Iris pigment epithelial cell (primary cell): Measurements from ENCODE around the gene SRRM1.
"Not testable (repeated sequence)": the region's sequence is repeated elsewhere in the genome, so short reads cannot be mapped to it uniquely, and the experiment has no call there.

Experiments used
- DNase-seq: peaks from one replicate; pipeline ENCODE4 v3.0.0-alpha.2; 2011; ENCODE audit warnings: low read depth

The SRRM1 gene

DNA sequence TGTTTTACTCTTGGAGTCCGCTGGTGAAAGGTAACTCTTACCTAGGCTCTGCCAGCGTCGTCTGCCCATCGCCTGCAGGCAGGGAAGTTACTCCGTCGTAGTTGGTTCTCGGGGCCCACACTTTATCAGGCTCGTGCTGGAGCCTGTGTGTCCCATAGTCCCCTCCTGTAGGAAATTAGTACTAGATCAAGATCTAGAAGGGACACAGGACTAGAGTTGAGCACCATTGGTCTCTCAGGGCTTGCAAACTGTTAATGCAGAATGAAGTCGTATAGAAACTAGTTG, 940 bp downstream of the SRRM1 start:
- DNase-seq = no peak

DNA sequence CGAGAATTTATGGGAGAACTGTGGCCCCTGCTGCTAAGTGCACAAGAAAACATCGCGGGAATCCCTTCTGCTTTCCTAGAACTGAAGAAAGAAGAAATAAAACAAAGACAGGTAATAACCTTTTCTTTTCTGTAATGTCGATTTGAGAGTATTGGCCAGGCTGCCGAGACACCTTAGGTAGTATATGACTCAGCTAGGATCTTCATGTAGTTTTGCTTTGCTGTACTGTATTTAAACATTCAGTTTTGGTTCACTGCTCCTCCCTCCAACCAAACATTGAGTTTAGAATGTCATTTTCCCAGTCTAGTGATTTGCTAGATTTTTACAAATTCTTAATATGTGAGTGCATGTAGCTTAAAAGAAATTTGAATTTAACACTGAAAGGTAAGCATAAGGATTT, 5.8 kb downstream of the SRRM1 start:
- DNase-seq = no peak

DNA sequence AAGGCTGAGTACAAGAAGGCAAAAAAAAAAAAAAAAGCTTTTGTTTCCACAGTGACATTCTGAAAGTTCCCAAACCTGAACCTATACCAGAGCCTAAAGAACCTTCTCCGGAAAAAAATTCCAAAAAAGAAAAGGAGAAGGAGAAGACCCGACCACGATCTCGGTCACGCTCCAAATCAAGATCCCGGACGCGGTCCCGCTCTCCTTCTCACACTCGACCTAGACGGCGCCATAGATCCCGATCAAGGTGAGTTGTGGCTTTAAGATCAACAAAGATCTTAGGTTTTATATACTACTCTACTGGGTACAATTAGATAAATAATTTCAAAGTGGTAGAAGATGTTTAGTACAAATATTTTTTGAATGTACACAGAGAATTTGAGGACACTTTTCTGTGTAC, 9.3 kb downstream of the SRRM1 start:
- DNase-seq = no peak

DNA sequence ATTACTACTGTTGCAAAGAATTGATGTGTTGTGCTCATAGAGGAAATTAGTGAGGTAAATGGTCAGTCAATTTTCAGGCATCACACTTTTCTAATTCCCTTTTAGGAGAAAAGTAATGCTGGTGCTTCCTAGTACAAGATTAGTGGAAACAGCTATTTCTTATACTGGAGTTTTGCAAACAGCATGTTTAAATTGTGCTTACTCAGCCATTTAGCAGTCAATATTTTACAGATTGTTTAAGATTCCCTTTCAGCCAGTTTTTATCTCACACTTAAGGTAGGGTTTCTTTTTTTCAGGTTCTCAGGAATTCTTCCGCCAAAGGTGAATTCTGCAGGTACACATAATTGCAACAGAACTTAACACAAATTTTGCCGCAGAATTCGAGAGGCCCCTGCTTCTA, 10.9 kb downstream of the SRRM1 start:
- no peak for DNase-seq

DNA sequence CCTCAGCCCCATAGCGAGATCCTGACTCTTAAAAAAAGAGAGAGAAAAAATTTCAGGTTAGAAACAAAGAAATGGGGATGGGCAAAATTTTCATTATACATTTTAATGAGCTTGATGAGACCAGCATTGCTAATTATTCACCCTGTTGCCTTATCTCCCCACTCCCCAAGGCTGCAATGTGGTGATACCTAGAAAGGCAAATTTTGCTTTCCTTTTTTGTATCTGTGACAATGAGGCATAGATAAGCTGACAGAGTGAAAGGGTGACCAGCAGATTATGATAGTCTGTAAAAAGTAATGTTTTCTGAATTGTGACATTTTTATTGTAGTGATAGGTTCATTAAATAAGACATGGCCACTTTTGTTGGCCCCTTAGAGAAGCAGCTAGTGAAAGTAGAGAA, 12.9 kb downstream of the SRRM1 start:
- no peak for DNase-seq

DNA sequence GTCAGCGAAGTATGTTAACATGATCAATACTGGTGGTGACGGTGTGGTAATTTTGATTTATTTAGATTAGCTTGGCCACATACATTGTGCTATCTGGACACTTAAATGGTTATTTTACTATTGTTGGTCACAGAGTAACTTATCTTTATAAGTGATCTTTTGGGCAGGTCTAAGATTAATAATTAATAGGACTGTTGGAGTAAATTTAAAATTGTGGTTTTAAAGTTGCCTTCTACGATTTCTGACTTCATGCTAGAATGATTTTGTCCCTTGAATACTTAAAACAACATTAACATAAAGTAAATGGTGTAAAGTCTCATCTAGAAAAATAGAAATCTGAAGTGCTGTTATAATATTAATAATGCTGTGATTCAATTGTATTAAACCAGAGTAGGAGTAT, 14.7 kb downstream of the SRRM1 start:
- no peak for DNase-seq

DNA sequence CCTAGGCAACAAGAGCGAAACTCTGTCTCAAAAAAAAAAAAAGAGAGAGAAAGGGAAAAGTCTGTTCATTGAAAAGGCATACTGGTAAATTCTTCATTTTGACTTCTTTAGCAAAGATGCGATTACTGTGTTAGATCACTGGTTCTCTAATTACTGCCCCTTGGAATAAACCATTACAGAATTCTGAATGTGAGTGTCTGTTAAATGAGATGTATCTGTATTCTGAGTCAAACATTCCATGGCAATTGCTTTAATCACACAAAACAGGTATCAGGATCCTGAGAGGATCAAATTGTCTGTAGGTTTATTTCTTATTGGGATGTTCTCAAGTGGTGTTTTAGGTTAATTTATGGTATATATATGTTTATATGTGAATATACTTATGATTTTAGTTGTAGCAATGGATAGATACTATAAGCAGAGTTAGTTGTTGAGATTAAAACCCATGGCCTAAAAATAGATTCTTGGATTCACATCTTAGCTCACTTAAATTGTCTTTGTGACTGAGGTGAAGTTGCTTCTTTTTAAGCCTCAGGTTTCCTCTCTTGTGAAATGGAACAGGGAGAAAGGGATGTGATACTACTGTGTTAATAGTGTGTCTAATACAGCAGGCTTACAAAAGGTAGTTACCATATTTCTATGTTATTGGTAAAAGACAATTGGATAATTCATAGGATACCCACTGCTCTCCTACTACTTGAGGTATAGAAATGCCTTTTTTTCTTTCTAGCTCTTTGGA, 16.2 kb downstream of the SRRM1 start:
- DNase-seq = no peak

DNA sequence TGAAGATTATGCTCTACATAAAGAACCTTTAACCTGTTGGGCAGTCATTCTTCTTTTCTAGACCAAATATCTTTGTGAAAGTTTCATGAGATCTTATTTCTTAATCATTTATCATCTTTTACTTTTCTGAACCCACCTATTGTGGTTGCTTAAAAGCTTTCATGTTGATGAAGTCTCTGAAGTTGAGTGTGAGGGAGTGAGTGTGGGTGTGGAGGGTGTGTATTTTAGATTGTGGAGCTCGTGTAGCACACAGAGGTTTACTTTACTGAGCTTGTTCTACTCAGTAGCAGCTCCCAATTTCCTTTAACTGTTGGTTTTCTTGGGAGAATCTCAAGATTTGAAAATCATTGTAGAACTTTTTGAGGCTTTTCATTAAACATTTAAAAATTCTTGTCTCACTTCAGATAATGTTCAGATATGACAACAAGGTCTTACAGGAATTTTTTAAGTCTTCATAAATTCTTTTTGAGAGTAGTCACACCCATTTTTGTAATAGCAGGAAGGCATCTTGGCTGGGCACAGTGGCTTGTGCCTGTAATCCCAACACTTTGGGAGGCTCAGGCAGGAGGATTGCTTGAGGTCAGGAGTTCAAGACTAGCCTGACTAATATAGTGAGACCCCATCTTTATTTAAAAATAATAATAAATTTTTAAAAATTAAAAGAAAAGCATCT, 17.0 kb downstream of the SRRM1 start:
- DNase-seq = peak; percentile 34

DNA sequence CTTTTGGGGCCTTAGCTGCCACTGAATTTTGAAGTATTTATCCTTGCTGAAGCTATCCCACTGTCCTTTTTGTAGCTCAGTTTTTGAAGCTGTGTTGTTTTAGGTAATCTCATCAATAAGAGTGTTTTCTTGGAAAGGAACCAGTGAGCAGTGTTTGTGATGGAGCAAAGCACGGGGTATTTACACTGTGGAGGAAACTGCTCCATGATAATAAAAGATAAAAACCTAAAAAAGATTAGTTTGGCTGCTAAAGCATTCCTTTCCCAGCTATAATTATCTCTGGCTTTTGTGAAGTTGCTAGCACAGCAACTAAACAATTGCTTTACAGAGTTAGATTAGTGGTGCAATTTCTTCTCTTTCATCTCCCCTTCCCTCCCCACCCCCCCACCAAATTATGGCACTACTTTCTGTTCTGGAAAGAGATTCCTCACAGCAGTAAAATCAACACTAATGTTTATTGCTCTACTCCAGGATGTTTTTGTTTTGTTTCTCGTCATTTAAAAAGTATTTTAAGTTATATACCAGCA, 21.5 kb downstream of the SRRM1 start:
- DNase-seq = no peak

DNA sequence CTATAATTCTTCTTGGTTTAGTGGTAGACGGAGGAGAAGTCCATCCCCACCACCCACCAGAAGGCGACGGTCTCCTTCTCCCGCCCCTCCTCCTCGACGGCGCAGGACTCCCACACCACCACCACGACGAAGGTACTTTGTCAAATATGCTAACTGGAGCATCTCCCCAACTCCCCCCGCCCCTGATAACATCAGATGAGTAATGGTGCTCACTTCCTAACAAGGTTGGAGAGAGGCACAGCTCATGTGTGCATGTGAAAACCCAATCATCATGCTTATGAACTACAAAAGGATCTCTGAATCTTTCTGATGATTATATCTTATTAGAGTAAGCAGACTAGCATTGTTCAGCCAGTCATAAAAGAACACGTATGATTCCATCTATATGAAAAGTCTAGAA, 23.7 kb downstream of the SRRM1 start:
- no peak for DNase-seq

DNA sequence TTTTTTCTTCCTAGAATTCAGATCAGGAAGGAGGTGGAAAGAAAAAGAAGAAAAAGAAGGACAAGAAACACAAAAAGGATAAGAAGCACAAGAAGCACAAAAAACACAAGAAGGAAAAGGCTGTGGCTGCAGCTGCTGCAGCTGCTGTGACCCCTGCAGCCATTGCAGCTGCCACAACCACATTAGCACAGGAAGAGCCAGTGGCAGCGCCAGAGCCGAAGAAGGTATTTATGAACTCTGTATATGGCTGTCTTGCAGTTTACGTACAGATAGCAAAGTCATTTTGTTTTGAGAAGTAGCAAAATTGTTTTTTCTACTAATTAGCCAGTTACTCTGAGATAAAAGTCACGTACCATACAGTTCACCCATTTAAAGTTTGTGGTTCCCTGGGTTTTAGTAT, 28.3 kb downstream of the SRRM1 start:
- not testable (repeated sequence) for DNase-seq

DNA sequence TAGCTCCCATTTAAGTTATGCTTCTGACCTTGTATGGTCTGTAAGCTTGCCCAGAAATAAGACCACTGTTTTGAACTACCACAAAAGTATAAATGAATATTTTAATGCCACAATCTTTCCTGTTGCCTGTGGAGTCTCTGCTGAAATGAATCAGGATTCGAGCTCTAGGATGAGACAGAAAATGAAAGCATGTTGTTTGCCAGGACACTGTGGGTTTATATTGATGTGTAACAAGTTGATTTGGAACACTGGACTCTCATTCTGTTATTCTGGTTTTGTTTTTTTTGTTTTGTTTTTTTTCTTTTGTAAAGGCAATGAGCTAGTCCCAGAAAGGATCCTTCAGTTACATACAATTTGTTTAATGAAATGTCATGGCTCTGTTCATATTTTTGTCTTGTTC, 29.6 kb downstream of the SRRM1 start:
- DNase-seq = peak; percentile 42

DNA sequence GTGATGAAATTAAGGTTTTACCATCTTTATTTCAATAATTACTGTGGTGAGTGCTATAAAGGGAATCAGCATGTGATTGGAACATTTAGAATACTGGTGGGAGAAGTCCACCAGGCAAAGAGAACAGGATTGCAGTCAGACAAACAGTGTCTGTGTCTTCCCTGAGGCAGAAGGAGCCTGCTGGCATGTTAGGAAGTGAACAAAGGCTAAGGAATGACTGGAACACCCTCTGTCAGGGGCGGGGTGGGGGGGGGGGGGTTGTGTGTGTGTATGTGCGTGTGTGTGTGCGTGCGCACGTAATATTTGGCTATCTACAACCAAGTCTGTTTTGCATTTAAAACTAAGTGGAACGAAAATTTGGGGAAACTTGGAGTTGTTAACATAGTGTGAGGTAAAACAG, 30.2 kb downstream of the SRRM1 start:
- peak; percentile 43 for DNase-seq

DNA sequence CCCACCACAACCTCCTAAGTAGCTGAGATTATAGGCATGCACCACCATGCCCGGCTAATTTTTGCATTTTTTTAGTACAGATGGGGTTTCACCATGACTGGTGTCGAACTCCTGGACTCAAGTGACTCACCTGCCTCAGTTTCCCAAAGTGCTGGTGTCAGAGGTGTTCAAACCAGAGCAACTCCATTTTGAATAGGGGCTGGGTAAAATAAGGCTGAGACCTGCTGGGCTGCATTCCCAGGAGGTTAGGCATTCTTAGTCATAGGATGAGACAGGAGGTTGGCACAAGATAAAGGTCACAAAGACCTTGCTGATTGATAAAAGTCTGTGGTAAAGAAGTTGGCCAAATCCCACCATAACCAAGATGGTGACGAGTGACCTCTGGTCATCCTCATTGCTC, 35.3 kb downstream of the SRRM1 start:
- DNase-seq = not testable (repeated sequence)

DNA sequence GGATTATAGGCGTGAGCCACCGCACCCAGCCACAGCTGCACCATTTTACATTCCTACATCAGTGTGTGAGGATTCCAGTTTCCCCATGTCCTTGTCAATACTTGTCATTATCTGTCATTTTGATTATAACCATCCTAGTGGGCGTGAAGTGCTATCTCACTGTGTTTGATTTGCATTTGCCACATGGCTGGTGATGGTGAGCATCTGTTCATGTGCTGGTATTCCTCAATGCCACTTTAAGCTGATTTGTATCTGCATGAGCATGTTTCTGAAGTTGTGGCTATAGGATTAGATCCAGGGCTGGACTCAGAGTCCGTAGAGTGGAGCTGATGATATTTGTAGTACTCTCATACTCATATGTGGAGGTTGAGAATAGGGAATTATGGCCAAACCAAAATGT, 36.6 kb downstream of the SRRM1 start:
- no peak for DNase-seq

DNA sequence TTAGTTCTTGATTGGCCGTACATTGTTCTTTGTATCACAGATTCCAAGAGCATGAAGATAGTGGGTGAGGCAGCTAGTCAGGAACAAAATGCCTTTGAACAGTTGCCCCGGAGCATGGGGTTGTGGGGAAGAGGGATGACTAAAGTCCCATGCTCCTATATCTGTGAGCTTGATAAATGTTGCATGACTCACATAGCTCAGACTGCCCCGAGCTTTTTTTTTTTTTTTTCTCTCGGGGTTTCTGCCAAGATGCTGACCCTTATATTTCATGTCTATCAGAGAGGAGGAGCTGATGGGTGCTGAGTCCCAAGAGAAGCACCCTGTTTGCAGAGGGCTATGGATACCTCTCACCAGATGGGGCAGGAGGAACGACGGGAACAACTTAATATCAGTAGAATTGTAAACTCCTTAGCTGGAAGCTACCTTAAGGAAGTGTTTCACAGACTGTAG, 40.6 kb downstream of the SRRM1 start:
- peak; percentile 97 for DNase-seq

DNA sequence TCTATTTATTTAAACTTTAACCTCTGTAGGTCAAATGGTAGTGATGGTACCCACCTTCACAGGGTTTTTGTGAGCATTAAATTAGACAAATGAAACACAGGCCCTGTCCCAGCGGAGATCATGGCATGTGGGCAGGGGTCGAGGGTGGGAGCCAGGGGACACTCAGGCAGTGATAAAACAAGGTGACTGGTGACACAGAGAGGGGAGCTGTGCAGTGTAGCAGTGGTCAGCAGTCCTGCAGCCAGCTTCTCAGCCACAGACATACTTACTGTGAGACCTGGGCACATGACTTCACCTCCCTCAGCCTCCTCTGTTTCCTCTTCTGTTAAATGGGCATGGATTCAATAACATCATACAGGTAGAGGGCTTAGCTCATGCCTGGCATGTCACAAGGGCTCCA, 44.9 kb downstream of the SRRM1 start:
- no peak for DNase-seq

DNA sequence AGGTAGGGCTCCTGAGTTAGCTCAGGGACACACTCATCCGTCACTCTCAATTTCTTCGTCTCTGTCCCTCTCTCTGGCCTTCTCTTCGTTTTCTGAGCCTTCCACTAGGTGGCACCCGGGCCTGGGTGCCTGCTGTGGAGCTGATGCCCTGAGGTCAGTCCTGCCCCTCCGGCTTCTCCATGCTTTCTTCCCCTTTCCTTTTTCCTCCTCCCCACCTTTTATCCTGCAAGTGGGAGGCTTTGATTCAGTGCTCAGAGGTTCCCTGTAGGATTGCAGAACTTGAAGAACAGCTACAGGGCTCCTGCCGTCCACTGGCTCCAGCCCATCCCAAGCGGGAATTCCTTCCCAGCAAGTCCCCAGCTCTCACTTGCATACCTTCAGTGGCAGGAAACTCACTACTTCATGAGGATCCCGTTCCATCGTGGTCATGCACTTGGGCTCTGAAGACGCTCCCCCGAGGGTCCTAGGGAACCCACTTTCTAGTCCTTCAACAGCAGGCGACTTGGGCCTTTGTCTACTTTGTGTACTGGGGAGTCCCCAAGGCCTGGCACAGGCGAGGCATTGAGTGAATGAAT, 45.6 kb downstream of the SRRM1 start:
- peak; percentile 63 for DNase-seq

DNA sequence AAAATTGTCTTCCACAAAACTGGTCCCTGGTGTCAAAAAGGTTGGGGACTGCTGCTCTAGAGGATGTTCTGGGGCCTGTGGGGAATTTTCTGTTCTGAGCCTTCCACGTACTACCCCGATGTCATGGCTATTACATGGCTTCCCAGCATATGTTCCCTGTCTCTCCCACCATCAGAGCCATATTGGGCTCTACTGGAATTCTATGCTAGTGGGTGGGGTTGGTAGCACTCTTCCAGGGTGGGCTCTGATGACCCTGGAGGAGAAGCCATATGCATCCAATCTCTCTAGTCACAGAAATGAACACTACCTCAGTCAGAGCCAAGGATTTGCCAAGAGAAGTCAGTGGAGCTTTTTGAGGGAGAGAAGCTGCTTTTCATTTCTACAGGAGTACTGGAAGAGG, 47.9 kb downstream of the SRRM1 start:
- no peak for DNase-seq

DNA sequence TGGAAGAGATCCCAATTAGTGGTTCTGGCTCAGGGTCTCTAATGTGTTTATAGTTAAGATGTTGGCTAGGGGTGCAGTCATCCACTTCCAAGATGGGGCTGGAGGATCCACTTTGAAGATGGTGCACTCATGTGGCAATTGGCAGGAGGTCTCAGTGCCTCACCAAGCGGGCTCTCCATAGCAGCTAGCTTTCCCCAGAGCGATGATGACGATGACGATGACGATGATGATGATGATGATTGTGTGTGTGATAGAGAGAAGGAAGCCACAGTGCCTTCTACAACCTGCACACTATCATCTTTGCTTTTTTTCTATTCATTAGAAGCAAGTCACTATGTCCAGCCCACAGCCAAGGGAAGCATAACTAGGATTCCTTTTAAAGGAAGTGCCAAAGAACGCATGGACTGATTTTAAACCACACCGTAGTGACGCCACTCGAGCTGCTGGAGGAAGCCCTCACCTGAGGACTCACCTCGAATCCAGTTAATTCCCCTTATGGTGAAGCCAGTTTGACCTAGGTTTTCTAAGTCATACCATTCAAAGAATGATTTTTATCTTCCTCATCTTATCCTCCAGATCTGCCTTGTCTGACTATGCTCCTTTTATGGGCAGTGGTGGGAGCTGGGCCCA, 49.4 kb downstream of the SRRM1 start:
- no peak for DNase-seq

DNA sequence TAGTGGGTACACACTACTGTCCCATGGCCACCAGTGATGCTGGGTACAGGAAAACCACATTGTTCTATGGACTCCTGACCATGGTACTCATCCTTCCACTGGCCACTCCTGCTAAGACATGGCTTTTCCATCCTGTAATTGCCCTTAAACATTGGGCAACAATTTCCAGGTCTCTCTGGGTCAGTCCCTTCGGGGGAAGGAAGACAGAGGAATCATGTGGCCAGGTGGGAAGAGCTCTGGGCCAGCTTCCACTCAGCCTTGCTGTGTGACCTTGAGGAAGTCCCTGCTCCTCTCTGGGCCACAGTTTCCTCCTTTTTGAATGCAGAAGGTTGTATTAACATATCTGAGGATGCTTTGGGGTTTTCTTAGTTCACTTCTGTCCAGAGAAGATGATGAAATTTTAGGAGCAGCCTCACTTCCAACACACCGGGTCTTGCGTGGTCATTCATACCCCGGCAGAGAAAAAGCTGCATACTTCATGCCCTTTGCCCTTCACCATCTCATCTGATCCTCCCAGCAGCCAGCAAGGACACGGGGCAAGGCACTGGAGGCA, 50.8 kb downstream of the SRRM1 start:
- DNase-seq = no peak

DNA sequence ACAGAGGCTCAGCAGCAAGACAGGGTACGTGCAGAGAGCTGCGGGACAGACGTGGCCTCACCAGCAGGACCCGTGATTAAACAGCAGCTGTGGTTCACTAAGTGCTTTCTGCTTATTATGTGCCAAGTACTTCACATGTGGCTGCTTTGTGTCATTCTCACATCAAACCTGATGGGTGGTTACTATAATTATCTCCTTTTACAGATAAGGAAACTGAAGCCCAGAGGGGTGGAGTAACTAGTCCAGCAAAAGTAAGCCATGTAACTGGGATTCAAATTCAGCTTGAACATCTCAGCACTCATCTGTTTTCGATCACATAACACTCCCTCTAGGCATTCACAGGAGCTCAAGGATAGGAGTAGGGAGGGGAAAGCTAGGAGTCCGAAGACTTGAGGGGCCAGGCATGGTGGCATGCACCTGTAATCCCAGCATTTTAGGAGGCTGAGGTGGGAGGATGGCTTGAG, 51.3 kb downstream of the SRRM1 start:
- DNase-seq = peak; percentile 32
